PFSK-1 (cell line): ENCODE measurements around the gene NT5DC3.

Source experiments
- FOXP2 ChIP-seq: optimal IDR thresholded peaks from 2 replicates; pipeline ENCODE3; 2011; ENCODE audit warnings: borderline replicate concordance, control low read depth, inconsistent platforms; ENCODE audit not compliant: insufficient read depth; ENCODE audit errors: extremely low read length, extremely low read depth
- POLR2AphosphoS5 ChIP-seq: IDR thresholded peaks from 2 replicates; pipeline ENCODE4 v1.6.1; 2012; ENCODE audit warnings: low read depth, mild to moderate bottlenecking, control low read depth, low read length, moderate library complexity
- SIN3A ChIP-seq: IDR thresholded peaks from 2 replicates; pipeline ENCODE4 v1.6.1; 2012; ENCODE audit warnings: mild to moderate bottlenecking, low read length, moderate library complexity, borderline replicate concordance; ENCODE audit not compliant: insufficient read depth
- TAF1 ChIP-seq: IDR thresholded peaks from 2 replicates; pipeline ENCODE4 v1.6.1; 2012; ENCODE audit warnings: low read length, control low read depth, borderline replicate concordance; ENCODE audit not compliant: insufficient read depth
- TF ChIP-seq, protein P1 (sequence below), 2 experiments: IDR thresholded peaks; 2 replicates each; pipeline versions ENCODE4 v1.6.1 to v1.8.0; 2011 to 2012; ENCODE audit warnings: low read depth in 2 of 2, low read length in 2 of 2, control low read depth in 1 of 2, inconsistent platforms in 1 of 2, mild to moderate bottlenecking in 1 of 2, moderate library complexity in 1 of 2; ENCODE audit not compliant: insufficient read depth in 1 of 2

Gene NT5DC3

DNA sequence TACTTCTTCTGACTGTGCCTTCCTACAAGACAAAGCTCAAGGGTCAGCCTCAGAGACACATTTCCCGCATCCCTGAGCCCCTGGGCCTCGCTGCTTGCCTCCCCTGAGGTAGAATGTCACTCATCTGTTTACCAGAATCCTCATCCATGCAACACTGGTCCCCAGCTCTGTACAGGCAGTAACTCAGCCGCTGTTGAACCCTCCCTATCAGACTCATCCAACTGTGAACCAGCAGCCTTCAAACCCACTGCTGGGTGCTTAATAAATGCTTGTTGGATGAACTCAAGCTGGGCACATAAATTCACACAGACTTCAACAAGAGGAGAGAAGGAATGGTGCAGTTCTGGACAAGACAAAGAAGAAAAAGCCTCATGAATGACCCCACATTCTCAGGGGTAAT lies 6.1 kb downstream of the NT5DC3 start:
- TF ChIP-seq TAF1 (no peak), SIN3A (no peak), FOXP2 (no peak), POLR2AphosphoS5 (no peak)
- TF ChIP-seq, protein P1, sequence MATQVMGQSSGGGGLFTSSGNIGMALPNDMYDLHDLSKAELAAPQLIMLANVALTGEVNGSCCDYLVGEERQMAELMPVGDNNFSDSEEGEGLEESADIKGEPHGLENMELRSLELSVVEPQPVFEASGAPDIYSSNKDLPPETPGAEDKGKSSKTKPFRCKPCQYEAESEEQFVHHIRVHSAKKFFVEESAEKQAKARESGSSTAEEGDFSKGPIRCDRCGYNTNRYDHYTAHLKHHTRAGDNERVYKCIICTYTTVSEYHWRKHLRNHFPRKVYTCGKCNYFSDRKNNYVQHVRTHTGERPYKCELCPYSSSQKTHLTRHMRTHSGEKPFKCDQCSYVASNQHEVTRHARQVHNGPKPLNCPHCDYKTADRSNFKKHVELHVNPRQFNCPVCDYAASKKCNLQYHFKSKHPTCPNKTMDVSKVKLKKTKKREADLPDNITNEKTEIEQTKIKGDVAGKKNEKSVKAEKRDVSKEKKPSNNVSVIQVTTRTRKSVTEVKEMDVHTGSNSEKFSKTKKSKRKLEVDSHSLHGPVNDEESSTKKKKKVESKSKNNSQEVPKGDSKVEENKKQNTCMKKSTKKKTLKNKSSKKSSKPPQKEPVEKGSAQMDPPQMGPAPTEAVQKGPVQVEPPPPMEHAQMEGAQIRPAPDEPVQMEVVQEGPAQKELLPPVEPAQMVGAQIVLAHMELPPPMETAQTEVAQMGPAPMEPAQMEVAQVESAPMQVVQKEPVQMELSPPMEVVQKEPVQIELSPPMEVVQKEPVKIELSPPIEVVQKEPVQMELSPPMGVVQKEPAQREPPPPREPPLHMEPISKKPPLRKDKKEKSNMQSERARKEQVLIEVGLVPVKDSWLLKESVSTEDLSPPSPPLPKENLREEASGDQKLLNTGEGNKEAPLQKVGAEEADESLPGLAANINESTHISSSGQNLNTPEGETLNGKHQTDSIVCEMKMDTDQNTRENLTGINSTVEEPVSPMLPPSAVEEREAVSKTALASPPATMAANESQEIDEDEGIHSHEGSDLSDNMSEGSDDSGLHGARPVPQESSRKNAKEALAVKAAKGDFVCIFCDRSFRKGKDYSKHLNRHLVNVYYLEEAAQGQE (IDR thresholded peaks at IDR 0.05; ENCODE audit: insufficient read depth in 1 of 2, low read depth in 2 of 2, low read length in 2 of 2), result no peak

DNA sequence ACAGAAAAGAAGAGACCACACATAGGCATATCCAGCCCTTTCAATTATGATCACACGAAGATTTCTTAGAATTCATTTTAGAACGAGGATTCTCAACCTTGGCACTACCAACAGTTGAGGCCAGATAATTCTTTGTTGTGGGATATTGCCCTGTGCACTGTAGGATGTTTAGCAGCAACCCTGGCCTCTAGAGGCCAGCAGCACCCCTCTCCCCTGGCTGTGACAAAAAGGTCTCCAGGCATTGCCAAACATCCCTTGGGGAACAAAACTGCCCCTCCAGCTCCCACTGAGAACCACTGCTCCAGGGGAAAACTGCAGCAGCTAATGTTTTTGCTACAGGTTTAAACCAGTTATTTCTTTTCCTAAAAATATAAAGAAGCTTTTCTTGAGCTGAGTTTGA lies 7.1 kb downstream of the NT5DC3 start:
- TF ChIP-seq POLR2AphosphoS5 (no peak), FOXP2 (no peak), SIN3A (no peak), TAF1 (no peak)
- TF ChIP-seq, protein P1 (IDR thresholded peaks at IDR 0.05; ENCODE audit: insufficient read depth in 1 of 2, low read depth in 2 of 2, low read length in 2 of 2), result no peak

DNA sequence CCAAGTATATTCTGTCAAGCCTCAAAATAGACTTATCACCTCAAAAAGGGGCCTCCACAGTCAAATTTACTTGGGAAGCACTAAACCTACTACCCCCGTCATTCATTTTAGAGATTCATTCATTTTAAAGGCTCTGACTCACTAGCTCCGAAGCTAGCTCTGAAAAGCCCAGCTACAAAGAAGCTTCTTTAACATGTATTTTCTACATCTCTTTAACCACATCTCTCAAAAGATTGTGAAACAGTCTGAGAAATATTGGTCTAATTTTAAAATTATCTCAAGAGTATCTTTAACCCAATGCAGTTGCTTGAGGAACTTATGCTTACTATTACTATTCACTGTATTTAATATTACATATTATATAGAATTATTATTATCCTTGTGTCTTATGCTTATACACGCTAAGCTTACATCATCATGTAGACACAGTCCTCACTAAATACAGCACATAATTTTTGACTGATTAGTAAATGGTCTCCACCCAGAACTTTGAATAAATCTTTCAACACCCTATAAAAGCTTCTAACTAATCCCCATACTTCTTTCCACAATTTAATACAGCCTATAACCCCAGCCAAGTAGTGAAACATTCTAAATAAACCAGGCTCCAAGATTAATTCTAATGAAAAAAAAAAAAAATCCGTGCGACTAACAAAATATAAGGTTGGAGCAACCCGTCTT lies 7.8 kb downstream of the NT5DC3 start:
- TF ChIP-seq, protein P1 (IDR thresholded peaks at IDR 0.05; ENCODE audit: insufficient read depth in 1 of 2, low read depth in 2 of 2, low read length in 2 of 2), result no peak
- no peak for TF ChIP-seq FOXP2
- no peak for TF ChIP-seq SIN3A
- TF ChIP-seq TAF1, result no peak
- TF ChIP-seq POLR2AphosphoS5, result no peak

DNA sequence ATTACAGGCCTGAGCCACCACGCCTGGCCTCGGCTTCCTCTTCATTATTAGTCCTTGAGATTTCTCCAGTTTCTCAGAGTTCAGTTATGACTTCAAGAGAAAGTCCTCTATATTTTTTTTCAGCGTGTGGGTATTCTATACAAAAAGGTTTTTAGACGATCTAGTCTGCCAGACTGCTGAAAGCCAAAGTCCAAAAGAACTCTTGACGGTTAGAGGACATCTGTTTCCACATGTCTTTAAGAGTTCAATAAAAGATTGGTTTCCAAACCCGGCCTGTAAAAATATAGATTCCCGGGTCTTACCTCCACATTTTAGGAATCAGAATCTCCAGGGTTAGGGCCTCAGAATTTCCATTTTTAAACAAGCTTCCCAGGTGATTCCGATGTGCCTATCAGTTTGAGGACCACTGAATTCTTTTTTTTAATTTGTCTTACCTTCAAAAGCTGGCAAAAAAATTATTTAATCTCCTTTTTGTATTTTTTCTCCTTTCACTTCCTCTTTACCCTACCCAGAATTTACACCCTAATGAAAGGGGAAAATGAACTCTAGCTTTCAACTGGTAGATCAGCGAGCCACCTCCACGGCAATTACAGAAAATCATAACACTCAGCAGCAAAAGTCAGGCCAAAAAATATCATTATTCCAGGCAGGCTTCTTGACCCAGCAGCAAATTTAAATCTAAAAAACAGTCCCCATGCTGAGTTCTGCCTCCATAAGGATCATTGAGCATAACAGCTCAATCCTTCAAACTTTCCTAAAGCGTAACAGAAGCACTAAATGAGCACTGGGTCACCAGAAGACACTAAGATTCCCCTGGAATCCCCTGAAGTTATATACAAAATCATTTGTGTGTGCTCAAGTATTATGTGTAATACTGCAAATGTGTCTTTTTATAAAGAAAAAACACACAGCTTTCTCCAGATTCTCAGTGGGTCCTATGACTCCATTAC lies 8.7 kb downstream of the NT5DC3 start:
- TF ChIP-seq POLR2AphosphoS5 (no peak), TAF1 (no peak), SIN3A (no peak), FOXP2 (no peak)
- TF ChIP-seq, protein P1 (IDR thresholded peaks at IDR 0.05; ENCODE audit: insufficient read depth in 1 of 2, low read depth in 2 of 2, low read length in 2 of 2), result no peak
